ENCODE measurements around the gene PPT2.

- no peak for TF ChIP-seq KAT7 (CRISPR knock-in tag; IDR thresholded peaks at IDR 0.05; ENCODE audit: borderline replicate concordance)
- TF ChIP-seq CTCF (IDR thresholded peaks at IDR 0.05), result no peak
- no peak for TF ChIP-seq ZNF512 (CRISPR knock-in tag; IDR thresholded peaks at IDR 0.05; ENCODE audit: borderline replicate concordance)
- no peak for TF ChIP-seq ESRRA (CRISPR knock-in tag; IDR thresholded peaks at IDR 0.05; ENCODE audit: borderline replicate concordance)
- TF ChIP-seq MYBL2 (CRISPR knock-in tag; IDR thresholded peaks at IDR 0.05), result no peak
- TF ChIP-seq ELF4 (CRISPR knock-in tag; IDR thresholded peaks at IDR 0.05; ENCODE audit: low read depth), result no peak
- TF ChIP-seq E2F1 (CRISPR knock-in tag; IDR thresholded peaks at IDR 0.05), result no peak
- TF ChIP-seq HMGXB4 (CRISPR knock-in tag; IDR thresholded peaks at IDR 0.05), result no peak
- TF ChIP-seq STAT6 (CRISPR knock-in tag; conservative IDR thresholded peaks at IDR 0.05; ENCODE audit: low read depth), result no peak
- TF ChIP-seq PRDM15 (CRISPR knock-in tag; IDR thresholded peaks at IDR 0.05), result no peak
- no peak for TF ChIP-seq USF2 (CRISPR knock-in tag; IDR thresholded peaks at IDR 0.05)
Measured at GRCh38 chr6:32146287-32146686, 7.7 kb upstream of the PPT2 start.

Measured in WTC11 (cell line).